Activated gamma-delta T cell (primary cell): ENCODE data around the gene ATP2C2.
"Not testable (repeated sequence)": the region's sequence is repeated elsewhere in the genome, so short reads cannot be mapped to it uniquely, and the experiment has no call there.

Source experiments
- DNase-seq: peaks from one replicate; lab custom pipeline; 2025; lab: John Stamatoyannopoulos, UW

Gene ATP2C2

DNA sequence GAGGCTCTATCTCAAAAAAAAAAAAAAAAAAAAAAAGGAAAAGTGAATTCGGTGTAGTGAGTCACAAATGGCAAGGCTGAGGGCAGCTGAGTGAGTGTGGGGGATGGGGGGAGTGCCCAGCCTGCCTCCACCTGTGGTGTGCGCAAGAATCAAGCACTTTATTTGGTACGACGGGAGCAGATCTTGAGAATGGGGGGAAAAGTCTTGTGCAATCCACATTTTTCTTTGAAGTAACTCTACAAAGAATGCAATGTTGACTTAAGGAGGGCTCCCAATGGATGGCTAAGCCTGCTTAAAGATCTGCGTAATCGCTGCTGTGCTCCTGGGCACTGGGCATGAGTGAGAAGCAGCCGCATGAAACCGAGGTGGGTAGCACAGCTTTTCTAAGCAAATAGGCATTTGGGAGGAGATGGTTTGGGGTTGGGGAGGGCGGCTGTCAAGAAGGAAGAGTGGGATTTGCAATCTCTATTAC is 28.2 kb downstream of the ATP2C2 start:
- DNase-seq, result no peak

DNA sequence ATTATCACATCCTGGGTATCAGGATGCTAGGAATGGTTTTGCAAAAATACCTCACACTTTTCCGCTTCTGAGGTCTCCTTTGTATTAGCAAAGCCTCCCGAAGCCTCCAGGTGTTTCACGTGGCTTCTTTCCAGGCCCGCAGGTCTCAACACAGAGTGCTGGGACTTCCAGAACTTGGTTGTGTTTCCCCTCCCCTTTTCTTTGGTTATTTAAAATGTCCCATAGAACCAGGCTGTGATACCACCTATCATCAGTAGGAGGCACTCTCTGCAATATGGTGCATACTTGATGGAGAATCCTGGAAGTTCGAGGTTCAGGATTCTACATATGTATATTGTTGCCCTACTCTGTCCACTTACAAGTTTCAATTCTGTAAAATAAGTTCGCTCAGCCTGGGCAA is 28.8 kb downstream of the ATP2C2 start:
- DNase-seq, result no peak

GRCh38 chr16:84398701-84399100 is 30.4 kb downstream of the ATP2C2 start:
- DNase-seq, result no peak

DNA sequence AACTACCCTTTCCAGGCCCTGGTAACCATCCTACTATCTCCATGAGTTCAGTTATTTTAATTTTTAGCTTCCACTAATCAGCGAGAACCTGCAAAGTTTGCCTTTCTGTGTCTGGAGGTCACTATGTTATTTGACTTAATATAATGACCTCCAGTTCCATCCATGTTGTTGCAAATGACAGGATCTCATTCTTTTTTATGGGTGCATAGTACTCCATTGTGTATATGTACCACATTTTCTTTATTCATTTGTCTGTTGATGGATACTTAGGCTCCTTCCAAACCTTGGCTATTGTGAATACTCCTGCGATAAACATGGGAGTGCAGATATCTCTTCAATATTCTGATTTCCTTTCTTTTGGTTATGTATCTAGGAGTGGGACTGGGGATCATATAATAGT is 31.6 kb downstream of the ATP2C2 start:
- DNase-seq, result not testable (repeated sequence)

- DNase-seq, result not testable (repeated sequence)
These were observed 35.1 kb downstream of the ATP2C2 start for GRCh38 chr16:84403435-84403834.

DNA sequence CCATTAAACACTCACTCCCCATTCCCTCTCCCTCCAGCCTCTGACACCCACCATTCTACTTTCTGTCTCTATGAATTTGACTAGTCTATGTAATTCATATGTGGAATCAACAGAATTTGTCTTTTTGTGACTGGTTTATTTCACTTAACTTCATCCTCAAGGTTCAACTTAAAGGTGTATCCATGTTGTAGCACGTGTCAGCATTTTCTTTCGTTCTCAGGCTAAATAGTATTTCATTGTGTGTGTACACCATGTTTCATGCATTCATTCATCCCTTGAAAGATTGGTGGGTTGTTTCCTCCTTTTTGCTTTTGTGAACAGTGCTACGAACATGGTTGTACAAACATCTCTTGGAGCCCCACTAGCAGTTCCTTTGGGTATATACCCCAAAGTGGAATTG is 36.0 kb downstream of the ATP2C2 start:
- DNase-seq, result no peak

GRCh38 chr16:84404936-84405639 is 36.8 kb downstream of the ATP2C2 start:
- no peak for DNase-seq

- DNase-seq, result no peak
These were observed 37.9 kb downstream of the ATP2C2 start for GRCh38 chr16:84406006-84406963.

DNA sequence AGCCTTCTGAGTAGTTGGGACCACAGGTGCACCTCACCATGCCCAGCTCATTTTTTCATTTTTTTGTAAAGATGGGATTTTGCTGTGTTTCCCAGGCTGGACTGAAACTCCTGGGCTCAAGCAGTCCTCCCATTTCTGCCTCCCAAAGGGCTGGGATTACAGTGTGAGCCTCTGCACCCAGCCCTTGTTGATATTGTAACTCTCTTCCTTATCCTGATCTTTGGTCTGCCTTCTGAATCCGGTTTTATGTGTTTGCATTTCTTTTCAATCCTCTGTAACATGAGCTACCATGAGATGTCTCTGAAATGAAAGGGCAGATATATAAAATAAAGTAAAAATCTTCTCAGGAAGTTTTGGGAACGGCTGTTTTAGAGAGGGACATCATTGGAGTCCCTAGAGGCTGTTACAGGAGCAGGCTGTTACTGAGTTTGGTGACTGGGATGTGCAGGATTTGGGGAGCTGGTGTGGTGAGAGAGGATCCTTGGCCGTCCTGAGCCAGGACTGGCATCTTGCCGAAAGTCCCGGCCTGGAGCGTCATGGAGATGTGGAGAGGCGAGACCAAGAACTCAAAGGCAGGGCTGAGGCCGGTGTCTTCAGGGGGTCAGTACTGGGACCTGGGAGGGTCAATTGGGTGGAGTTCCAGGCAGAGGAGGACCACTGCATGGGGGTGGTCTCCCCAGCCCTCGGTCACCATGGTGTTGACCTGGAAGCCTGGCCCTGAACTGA is 39.4 kb downstream of the ATP2C2 start:
- no peak for DNase-seq

GRCh38 chr16:84408314-84408690 is 40.0 kb downstream of the ATP2C2 start:
- no peak for DNase-seq

DNA sequence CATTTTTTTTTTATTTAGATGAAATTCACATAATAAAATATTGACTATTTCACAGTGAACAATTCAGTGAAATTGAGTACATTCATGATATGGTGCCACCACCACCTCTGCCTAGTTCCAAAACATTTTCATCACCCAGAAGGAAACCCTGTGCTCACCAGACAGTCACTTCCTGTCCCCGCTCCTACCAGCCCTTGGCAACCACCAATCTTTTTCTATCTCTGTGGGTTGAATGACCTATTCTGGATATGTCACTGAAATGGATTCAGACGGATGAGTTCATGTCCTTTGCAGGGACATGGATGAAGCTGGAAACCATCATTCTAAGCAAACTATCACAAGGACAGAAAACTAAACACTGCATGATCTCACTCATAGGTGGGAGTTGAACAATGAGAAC is 40.5 kb downstream of the ATP2C2 start:
- DNase-seq, result no peak

DNA sequence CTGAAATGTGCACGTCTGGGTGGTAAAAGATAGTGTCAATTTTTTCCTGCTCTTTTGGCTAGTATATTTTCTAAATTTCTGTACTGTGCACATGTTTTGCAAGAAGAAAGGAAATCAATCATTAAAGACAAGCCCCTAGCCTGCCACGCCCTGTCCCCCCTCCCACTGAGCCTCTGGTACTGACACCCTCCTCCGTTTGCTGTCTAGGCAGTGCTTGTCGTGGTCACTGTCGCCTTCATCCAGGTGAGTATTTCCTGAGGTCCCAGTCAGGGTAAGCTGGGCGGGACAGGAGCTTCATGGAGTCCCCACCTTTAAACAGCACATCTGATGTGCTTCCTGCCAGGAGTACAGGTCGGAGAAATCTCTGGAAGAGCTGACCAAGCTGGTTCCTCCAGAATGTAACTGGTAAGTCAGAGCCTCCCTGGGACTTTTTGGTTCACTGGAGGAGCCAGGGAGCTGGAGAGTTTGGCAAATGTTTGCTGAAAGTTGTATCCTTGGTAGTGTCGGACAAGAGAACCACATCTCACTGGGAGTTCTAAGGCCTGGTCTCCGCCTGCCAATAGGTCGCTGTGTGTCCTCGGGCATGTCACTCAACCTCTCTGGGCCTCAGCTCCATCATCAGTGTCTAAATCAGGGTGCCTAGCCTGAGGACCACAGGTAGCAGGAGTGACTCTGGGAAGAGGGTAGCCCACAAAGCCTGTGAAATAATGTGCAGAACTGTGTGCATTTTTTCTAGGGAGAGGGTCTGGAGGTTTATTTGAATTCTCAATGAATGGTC is 42.2 kb downstream of the ATP2C2 start:
- DNase-seq, result no peak

DNA sequence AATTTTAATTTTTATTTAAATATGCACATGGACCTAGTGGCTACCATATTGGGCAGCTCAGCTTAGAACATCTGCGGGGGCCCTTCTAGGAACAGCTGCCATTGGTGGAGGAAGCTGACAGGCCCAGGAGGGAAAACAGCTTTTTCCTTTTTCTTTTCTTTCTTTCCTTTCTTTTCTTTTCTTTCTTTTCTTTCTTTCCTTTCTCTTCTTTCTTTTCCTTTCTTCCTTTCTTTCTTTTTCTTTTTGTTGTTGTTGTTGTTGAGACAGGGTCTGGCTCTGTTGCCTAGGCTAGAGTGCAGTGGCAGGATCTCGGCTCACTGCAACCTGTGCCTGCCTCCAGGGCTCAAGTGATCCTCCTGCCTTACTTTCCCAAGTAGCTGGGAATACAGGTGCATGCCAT is 43.4 kb downstream of the ATP2C2 start:
- no peak for DNase-seq

DNA sequence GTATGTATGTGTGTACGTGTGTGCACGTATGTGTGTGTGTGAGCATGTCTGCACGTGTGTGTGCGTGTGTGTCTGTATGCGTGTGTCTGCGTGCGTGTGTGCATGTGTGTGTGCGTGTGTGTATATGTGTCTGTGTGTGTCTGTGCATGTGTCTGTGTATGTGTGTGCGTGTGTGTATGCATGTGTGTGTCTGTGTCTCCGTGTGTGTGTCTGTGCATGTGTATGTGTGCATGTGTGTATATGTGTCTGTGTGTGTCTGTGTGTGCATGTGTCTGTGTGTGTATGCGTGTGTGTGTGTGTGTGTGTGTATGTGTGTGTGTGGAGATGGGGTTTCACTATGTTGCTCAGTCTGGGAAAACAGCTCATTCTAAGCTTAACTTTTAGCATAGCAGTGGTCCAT is 43.9 kb downstream of the ATP2C2 start:
- DNase-seq, result no peak

DNA sequence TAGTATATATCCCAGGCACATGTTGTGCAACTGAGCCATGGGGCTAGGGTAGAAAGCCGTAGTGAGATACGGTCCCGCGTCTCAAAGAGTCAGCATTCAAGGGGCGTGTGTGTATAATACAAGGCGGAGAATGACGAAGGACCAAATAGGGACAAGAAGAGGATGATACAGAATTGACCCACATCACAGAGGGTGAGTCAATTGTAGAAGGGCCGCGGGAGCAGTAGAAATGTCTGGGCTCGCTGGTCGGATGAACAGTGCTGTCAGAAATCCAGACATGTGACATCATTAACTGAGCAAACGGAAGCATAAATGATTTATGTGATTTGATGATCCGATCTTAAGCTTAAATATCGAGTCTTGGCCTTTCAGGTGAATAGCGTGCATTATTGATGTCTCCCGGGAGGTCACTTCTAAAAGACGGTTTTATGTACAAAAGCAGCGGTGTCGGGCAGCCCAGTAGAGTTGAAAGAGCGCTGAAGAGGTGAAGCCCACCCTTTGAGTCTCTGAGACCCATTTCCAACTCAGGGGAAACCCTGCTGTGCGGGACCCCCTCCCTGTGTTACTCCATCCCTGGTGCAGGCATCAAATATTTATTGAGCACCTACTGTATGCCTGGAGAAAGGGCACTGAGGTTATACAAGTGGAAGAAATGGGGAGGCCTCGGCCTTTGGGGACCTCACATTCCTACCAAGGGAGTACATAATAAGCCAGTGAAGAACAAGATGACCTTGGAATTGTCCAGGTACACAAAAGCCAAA is 45.1 kb downstream of the ATP2C2 start:
- no peak for DNase-seq

- no peak for DNase-seq
These were observed 46.5 kb downstream of the ATP2C2 start for GRCh38 chr16:84414789-84415326.

DNA sequence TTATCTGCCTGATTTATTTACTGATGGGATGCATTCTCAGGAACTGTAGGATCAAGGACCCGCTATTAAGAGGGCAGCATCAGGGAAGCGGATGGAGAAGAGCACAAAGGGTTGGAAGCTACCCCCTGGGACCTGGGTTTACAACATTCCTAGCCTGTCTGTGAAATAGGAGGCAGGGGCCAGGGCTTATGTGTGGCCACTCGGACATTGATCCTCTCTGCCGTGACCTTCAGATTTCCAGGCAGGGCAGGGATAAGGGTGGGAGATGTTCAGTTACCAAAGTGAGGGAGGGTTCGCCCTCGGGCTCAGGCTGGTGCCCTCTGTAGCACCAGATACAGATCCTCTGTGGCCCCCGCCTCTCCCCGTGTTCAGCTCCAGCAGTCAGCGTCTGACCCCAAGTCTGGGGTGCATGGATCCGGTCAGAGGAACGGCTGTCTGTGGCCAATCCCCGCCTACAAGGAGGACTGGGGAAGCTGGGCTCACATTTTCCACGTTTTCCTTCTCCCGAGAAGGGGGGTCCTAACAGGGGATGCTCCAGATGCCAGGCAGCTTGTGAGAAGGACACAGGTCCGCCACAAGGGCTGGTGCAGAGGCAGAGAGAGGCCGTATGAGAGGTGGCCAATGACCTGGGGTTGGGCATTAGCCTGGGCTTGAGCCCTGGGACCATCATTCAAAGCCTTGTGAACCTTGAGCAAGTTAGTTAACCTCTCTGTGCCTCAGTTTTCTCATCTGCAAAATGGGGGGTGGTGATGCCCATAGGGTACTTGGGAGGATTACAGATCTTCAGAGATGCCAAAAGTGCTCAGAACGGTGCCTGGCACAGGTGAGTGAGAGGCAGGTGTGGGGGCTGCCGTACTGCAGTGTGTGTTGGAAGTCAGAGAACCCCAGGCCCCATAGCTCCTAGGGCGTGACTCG is 48.3 kb downstream of the ATP2C2 start:
- no peak for DNase-seq

GRCh38 chr16:84418056-84418849 is 49.9 kb downstream of the ATP2C2 start:
- DNase-seq, result no peak

GRCh38 chr16:84419730-84420129 is 51.4 kb downstream of the ATP2C2 start:
- DNase-seq, result no peak
